ENCODE measurements around the gene SETX.
"Not testable (repeated sequence)": the region's sequence is repeated elsewhere in the genome, so short reads cannot be mapped to it uniquely, and the experiment has no call there.

Gene SETX

GRCh38 chr9:132274861-132275260 lies 79.9 kb downstream of the SETX start:
- no peak for DNase-seq

- DNase-seq = not testable (repeated sequence)
These were observed 84.9 kb downstream of the SETX start for GRCh38 chr9:132269704-132270516.

- DNase-seq = no peak
These were observed 85.9 kb downstream of the SETX start for GRCh38 chr9:132268725-132269352.

GRCh38 chr9:132267660-132268059 lies 87.1 kb downstream of the SETX start:
- DNase-seq = no peak

GRCh38 chr9:132266017-132266416 lies 88.8 kb downstream of the SETX start:
- no peak for DNase-seq

- DNase-seq = no peak
These were observed 93.9 kb downstream of the SETX start for GRCh38 chr9:132260846-132261245.

GRCh38 chr9:132250324-132251262 lies 104.2 kb downstream of the SETX start:
- DNase-seq = peak; percentile 27

- DNase-seq = no peak
These were observed 105.1 kb downstream of the SETX start for GRCh38 chr9:132249690-132250089.

- no peak for DNase-seq
These were observed 105.7 kb downstream of the SETX start for GRCh38 chr9:132249123-132249522.

GRCh38 chr9:132247942-132248341 lies 106.8 kb downstream of the SETX start:
- no peak for DNase-seq

GRCh38 chr9:132245465-132245864 lies 109.3 kb downstream of the SETX start:
- DNase-seq = no peak

- DNase-seq = no peak
These were observed 110.0 kb downstream of the SETX start for GRCh38 chr9:132244582-132245455.

GRCh38 chr9:132243156-132244074 lies 111.4 kb downstream of the SETX start:
- no peak for DNase-seq

- no peak for DNase-seq
These were observed 112.1 kb downstream of the SETX start for GRCh38 chr9:132242621-132243155.

- no peak for DNase-seq
These were observed 112.8 kb downstream of the SETX start for GRCh38 chr9:132241840-132242620.

- DNase-seq = no peak
These were observed 113.3 kb downstream of the SETX start for GRCh38 chr9:132241483-132241839.

GRCh38 chr9:132240841-132241482 lies 113.8 kb downstream of the SETX start:
- peak; percentile 42 for DNase-seq

GRCh38 chr9:132239999-132240840 lies 114.6 kb downstream of the SETX start:
- no peak for DNase-seq

- no peak for DNase-seq
These were observed 115.3 kb downstream of the SETX start for GRCh38 chr9:132239518-132239917.
